PC-9 (cell line): ENCODE data around the gene CDK6. TPM values are rescaled to one million over a fixed set of nuclear protein-coding genes. Genes with fewer than 3 reads are reported as not detected.

Experiments
- BruUV-seq: library from RNA; stranded (reverse); fragments of 400-500 nt; replicated peaks from 2 replicates; lab custom pipeline; 2021; lab: Mats Ljungman, UMichigan
- CTCF ChIA-PET: fragments of 300-600 bp; sonication (Branson Sonifier 250); formaldehyde crosslinking; loops from one replicate; lab custom pipeline; 2022; ENCODE audit warnings: antibody characterized with exemption; lab: Charles Lee
- POLR2A ChIA-PET: fragments of 300-600 bp; sonication (Branson Sonifier 250); formaldehyde crosslinking; loops from one replicate; lab custom pipeline; 2022; ENCODE audit warnings: antibody characterized with exemption; ENCODE audit not compliant: unreplicated experiment; lab: Charles Lee
- DNase-seq, 2 experiments: peaks; one replicate each; pipeline versions ENCODE4 v3.0.0 to v3.0.0-alpha.2; 2015 to 2022; ENCODE audit warnings: mixed read lengths in 1 of 2
- H2AFZ ChIP-seq: fragments of 200-600 bp; sonication (generic); 2 replicates; pipeline ENCODE4 v1.8.1; 2017; ENCODE audit warnings: antibody characterized with exemption
- H3F3A ChIP-seq: fragments of 200-600 bp; sonication (generic); 2 replicates; pipeline ENCODE4 v1.8.1; 2017; ENCODE audit warnings: antibody characterized with exemption, mild to moderate bottlenecking, low read depth; ENCODE audit not compliant: insufficient read depth
- H3K27ac ChIP-seq: fragments of 200-600 bp; sonication (generic); 2 replicates; pipeline ENCODE4 v1.6.1; 2016; ENCODE audit warnings: mixed run types
- H3K27me3 ChIP-seq: fragments of 200-600 bp; sonication (generic); 2 replicates; pipeline ENCODE4 v1.6.1; 2016; ENCODE audit warnings: low read depth, mixed run types; ENCODE audit not compliant: insufficient read depth
- H3K36me3 ChIP-seq: fragments of 200-600 bp; sonication (generic); 2 replicates; pipeline ENCODE4 v1.6.1; 2016; ENCODE audit warnings: low read depth, mixed run types
- H3K4me1 ChIP-seq: fragments of 200-600 bp; sonication (generic); replicated peaks from 2 replicates; pipeline ENCODE4 v1.6.1; 2016; ENCODE audit warnings: mixed run types; ENCODE audit not compliant: insufficient read depth
- H3K4me2 ChIP-seq: fragments of 200-600 bp; sonication (generic); 2 replicates; pipeline ENCODE4 v1.6.1; 2017; ENCODE audit warnings: mixed run types
- H3K4me3 ChIP-seq: fragments of 200-600 bp; sonication (generic); 2 replicates; pipeline ENCODE4 v1.6.1; 2016; ENCODE audit warnings: mixed run types
- H3K79me2 ChIP-seq: fragments of 200-600 bp; sonication (generic); 2 replicates; pipeline ENCODE4 v1.6.1; 2017; ENCODE audit warnings: low read depth, mixed run types
- H3K9me2 ChIP-seq: fragments of 200-600 bp; sonication (generic); 2 replicates; pipeline ENCODE4 v1.8.1; 2017; ENCODE audit warnings: mild to moderate bottlenecking; ENCODE audit not compliant: insufficient read depth
- H3K9me3 ChIP-seq: fragments of 200-600 bp; sonication (generic); 2 replicates; pipeline ENCODE4 v1.8.1; 2016; ENCODE audit warnings: low read depth; ENCODE audit not compliant: insufficient read depth
- H4K20me1 ChIP-seq: fragments of 200-600 bp; sonication (generic); 2 replicates; pipeline ENCODE4 v1.8.1; 2017; ENCODE audit not compliant: insufficient read depth
- EZH2 ChIP-seq: fragments of 200-600 bp; sonication (generic); IDR thresholded peaks from 2 replicates; pipeline ENCODE4 v1.8.0; 2017; ENCODE audit warnings: antibody characterized with exemption, low read depth
- intact Hi-C: fragments of 100-400 bp; cut with micrococcal nuclease; formaldehyde crosslinking; loops from one replicate; pipeline ENCODE4 v1.10.0; 2022; ENCODE audit not compliant: unreplicated experiment
- total RNA-seq: library from RNA; stranded (reverse); gene quantifications from 2 replicates; pipeline ENCODE4 v1.2.3, GENCODE V29; 2021
- TF ChIP-seq, protein P1 (sequence below): fragments of 200-600 bp; sonication (generic); conservative IDR thresholded peaks from 2 replicates; pipeline ENCODE4 v1.6.1; 2017; ENCODE audit warnings: mixed run types, antibody characterized with exemption, mild to moderate bottlenecking, moderate library complexity

Gene CDK6
- total RNA-seq, 1 experiment from 2014 or later: 49.5 TPM

DNA sequence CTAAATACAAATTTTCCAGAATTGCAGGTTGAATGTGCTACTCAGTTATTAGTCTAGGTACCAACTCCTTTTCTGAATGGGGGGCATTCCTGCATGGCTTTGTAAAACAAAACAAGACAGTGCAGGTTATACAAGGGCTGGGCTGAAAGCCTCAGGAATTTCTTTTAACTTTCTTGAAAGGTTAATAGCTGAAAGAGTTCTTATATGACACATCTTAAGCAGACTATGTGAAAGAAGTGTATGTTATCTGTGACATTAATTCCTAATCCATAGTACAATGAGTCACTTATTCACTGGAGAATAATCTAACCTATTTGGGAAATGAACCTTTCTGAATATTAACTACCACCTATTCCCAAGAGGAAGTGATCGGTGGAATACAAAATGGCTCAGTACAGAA is 130.5 kb downstream of the CDK6 start:
- intact Hi-C loops: no loop called here
- ChIA-PET CTCF (no interaction called here), POLR2A (no interaction called here)
- BruUV-seq: no TSS peak
- TF ChIP-seq, protein P1, sequence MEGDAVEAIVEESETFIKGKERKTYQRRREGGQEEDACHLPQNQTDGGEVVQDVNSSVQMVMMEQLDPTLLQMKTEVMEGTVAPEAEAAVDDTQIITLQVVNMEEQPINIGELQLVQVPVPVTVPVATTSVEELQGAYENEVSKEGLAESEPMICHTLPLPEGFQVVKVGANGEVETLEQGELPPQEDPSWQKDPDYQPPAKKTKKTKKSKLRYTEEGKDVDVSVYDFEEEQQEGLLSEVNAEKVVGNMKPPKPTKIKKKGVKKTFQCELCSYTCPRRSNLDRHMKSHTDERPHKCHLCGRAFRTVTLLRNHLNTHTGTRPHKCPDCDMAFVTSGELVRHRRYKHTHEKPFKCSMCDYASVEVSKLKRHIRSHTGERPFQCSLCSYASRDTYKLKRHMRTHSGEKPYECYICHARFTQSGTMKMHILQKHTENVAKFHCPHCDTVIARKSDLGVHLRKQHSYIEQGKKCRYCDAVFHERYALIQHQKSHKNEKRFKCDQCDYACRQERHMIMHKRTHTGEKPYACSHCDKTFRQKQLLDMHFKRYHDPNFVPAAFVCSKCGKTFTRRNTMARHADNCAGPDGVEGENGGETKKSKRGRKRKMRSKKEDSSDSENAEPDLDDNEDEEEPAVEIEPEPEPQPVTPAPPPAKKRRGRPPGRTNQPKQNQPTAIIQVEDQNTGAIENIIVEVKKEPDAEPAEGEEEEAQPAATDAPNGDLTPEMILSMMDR: no peak
- no peak for TF ChIP-seq EZH2
- DNase-seq: no peak
- H3K9me3 ChIP-seq: no peaks in the 10 kb centered on the region; the same call in 1 of the 2 replicates
- no peaks in the 10 kb centered on the region for H3K79me2 ChIP-seq
- H3K4me1 ChIP-seq: no peaks in the 10 kb centered on the region
- no peak overlapping the region for H3K4me3 ChIP-seq
- H3K36me3 ChIP-seq: peaks cover 13% of the 10 kb centered on the region
- H4K20me1 ChIP-seq: no peaks in the 10 kb centered on the region
- no peaks in the 10 kb centered on the region for H3K9me2 ChIP-seq
- no peak overlapping the region for H2AFZ ChIP-seq
- H3K27ac ChIP-seq: no peak overlapping the region
- no peaks in the 10 kb centered on the region for H3F3A ChIP-seq
- H3K4me2 ChIP-seq: no peak overlapping the region
- no peaks in the 10 kb centered on the region for H3K27me3 ChIP-seq

DNA sequence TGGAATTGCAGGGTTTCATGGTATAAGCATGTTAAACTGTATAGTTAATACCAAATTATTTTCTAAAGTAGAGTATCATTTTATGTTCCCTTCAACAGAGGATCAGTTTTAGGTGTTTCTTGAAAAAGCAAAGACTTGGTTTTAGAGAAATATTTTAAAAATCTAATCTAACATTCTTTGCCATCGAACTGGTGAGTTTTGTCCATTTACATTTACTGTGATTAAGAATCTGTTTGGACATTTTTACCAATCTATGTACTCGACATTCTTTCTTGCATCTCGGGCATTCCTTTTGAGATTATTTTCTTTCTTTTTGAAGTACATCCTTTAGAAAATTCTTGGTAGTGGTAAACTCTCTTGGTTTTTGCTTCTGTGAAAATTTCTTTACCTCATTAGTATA is 131.5 kb downstream of the CDK6 start:
- BruUV-seq: no TSS peak
- CTCF ChIA-PET: no interaction called here

DNA sequence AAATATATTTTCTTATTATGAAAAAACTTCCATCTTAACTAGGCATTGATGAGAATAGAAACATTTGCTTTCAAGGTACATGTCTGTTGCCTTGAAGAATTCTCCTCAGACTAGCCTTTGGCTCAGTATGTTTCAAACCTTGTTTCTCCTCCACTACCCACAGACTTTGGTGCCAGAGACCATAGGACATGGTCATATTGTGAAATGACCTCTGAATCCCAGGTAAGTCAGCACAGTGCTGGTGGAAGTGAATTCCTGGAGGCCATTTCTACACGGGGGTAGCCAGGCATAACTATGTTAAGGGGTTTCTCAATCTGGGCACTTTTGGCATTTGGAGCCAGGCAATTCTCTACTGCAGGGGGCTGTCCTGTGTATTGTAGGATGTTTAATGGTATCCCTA is 133.8 kb downstream of the CDK6 start:
- no peaks in the 10 kb centered on the region for H3F3A ChIP-seq
- H3K27me3 ChIP-seq: no peaks in the 10 kb centered on the region
- H3K4me2 ChIP-seq: no peak overlapping the region
- peaks cover 13% of the 10 kb centered on the region for H3K36me3 ChIP-seq
- peaks cover 10% of the 10 kb centered on the region for H3K79me2 ChIP-seq
- POLR2A ChIA-PET: no interaction called here
- H3K9me3 ChIP-seq: no peaks in the 10 kb centered on the region; the same call in 1 of the 2 replicates
- H2AFZ ChIP-seq: no peak overlapping the region
- no peaks in the 10 kb centered on the region for H3K4me1 ChIP-seq
- H3K9me2 ChIP-seq: no peaks in the 10 kb centered on the region
- BruUV-seq: no TSS peak
- H3K4me3 ChIP-seq: no peak overlapping the region
- H4K20me1 ChIP-seq: no peaks in the 10 kb centered on the region
- H3K27ac ChIP-seq: no peak overlapping the region
- intact Hi-C loops: no loop called here
- TF ChIP-seq EZH2: no peak
- TF ChIP-seq, protein P1: no peak
- no peak for DNase-seq
- CTCF ChIA-PET: no interaction called here

More for the DNA sequence above, 131.5 kb downstream of the CDK6 start:
- no peaks in the 10 kb centered on the region for H3K9me2 ChIP-seq
- H3K79me2 ChIP-seq: no peaks in the 10 kb centered on the region
- H3K27me3 ChIP-seq: no peaks in the 10 kb centered on the region
- H3K4me2 ChIP-seq: no peak overlapping the region
- H2AFZ ChIP-seq: no peak overlapping the region
- intact Hi-C loops: no loop called here
- no peaks in the 10 kb centered on the region for H3F3A ChIP-seq
- no peaks in the 10 kb centered on the region; the same call in 1 of the 2 replicates for H3K9me3 ChIP-seq
- POLR2A ChIA-PET: no interaction called here
- DNase-seq: no peak
- no peaks in the 10 kb centered on the region for H4K20me1 ChIP-seq
- no peaks in the 10 kb centered on the region for H3K4me1 ChIP-seq
- no peak for TF ChIP-seq EZH2
- TF ChIP-seq, protein P1: no peak
- no peak overlapping the region for H3K4me3 ChIP-seq
- peaks cover 13% of the 10 kb centered on the region for H3K36me3 ChIP-seq
- no peak overlapping the region for H3K27ac ChIP-seq
